SK-N-SH treated with all-trans-retinoic acid at 6 μM for 48 hours (cell line): ENCODE results near the gene PGLYRP2.

ENCODE experiments used
- BACH2 ChIP-seq: fragments of 250-450 bp; sonication (Bioruptor Pico); IDR thresholded peaks from 2 replicates; pipeline ENCODE4 v1.9.0; 2021; ENCODE audit warnings: mild to moderate bottlenecking, borderline replicate concordance
- CREB5 ChIP-seq: fragments of 250-450 bp; sonication (Bioruptor Pico); IDR thresholded peaks from 2 replicates; pipeline ENCODE4 v1.5.1; 2020; ENCODE audit warnings: low read depth, mild to moderate bottlenecking, moderate library complexity
- PPARA ChIP-seq: fragments of 250-450 bp; sonication (Bioruptor Pico); IDR thresholded peaks from 2 replicates; pipeline ENCODE4 v1.5.0; 2020; ENCODE audit warnings: mild to moderate bottlenecking, borderline replicate concordance
- RARB ChIP-seq: fragments of 250-450 bp; sonication (Bioruptor Pico); IDR thresholded peaks from 2 replicates; pipeline ENCODE4 v1.8.0; 2021; ENCODE audit warnings: mild to moderate bottlenecking, moderate library complexity

- no peak for TF ChIP-seq BACH2
- no peak for TF ChIP-seq RARB (CRISPR knock-in tag)
- TF ChIP-seq CREB5 (CRISPR knock-in tag), result no peak
- TF ChIP-seq PPARA, result no peak
These were observed 46.0 kb upstream of the PGLYRP2 start for GRCh38 chr19:15525291-15525690.
